HEK293 (cell line): Measurements from ENCODE around the gene TMEM187.

Source experiments
- BCL11B ChIP-seq: fragments of 450-650 bp; formaldehyde crosslinking; IDR thresholded peaks from 2 replicates; pipeline ENCODE4 v1.5.1; 2016; ENCODE audit warnings: low read depth, missing biosample characterization, missing genetic modification characterization
- GLIS1 ChIP-seq: fragments of 450-650 bp; formaldehyde crosslinking; IDR thresholded peaks from 2 replicates; pipeline ENCODE4 v1.5.1; 2016; ENCODE audit warnings: missing biosample characterization, missing genetic modification characterization
- HOXC10 ChIP-seq: sonication (generic); formaldehyde crosslinking; IDR thresholded peaks from 2 replicates; pipeline ENCODE4 v1.8.1; 2023; ENCODE audit warnings: mild to moderate bottlenecking, missing genetic modification reagents
- HOXD13 ChIP-seq: sonication (generic); formaldehyde crosslinking; IDR thresholded peaks from 2 replicates; pipeline ENCODE4 v1.8.0; 2022; ENCODE audit warnings: missing genetic modification reagents, borderline replicate concordance
- KLF16 ChIP-seq: fragments of 450-650 bp; formaldehyde crosslinking; IDR thresholded peaks from 2 replicates; pipeline ENCODE4 v1.5.1; 2017; ENCODE audit warnings: missing biosample characterization, missing genetic modification characterization
- KLF7 ChIP-seq: fragments of 450-650 bp; formaldehyde crosslinking; IDR thresholded peaks from 2 replicates; pipeline ENCODE4 v1.5.1; 2016; ENCODE audit warnings: missing biosample characterization, missing genetic modification characterization, borderline replicate concordance
- SETDB1 ChIP-seq: IDR thresholded peaks from one replicate; pipeline ENCODE4 v1.6.1; 2017; ENCODE audit warnings: mild to moderate bottlenecking, low read length, moderate library complexity, mixed read lengths; ENCODE audit not compliant: insufficient read length
- YY1 ChIP-seq: fragments of 450-650 bp; formaldehyde crosslinking; IDR thresholded peaks from 2 replicates; pipeline ENCODE4 v1.5.1; 2018; ENCODE audit warnings: missing biosample characterization, missing genetic modification characterization
- ZBTB17 ChIP-seq: fragments of 450-650 bp; formaldehyde crosslinking; IDR thresholded peaks from 2 replicates; pipeline ENCODE4 v1.5.1; 2016; ENCODE audit warnings: missing biosample characterization, missing genetic modification characterization
- ZBTB20 ChIP-seq: fragments of 450-650 bp; formaldehyde crosslinking; IDR thresholded peaks from 2 replicates; pipeline ENCODE4 v1.5.1; 2016; ENCODE audit warnings: missing biosample characterization, missing genetic modification characterization
- ZFHX2 ChIP-seq: fragments of 450-650 bp; formaldehyde crosslinking; conservative IDR thresholded peaks from 2 replicates; pipeline ENCODE4 v1.5.1; 2016; ENCODE audit warnings: missing biosample characterization, missing genetic modification characterization
- ZIC2 ChIP-seq: fragments of 450-650 bp; formaldehyde crosslinking; IDR thresholded peaks from 2 replicates; pipeline ENCODE4 v1.5.1; 2016; ENCODE audit warnings: missing biosample characterization, missing genetic modification characterization
- ZNF239 ChIP-seq: fragments of 450-650 bp; formaldehyde crosslinking; IDR thresholded peaks from 2 replicates; pipeline ENCODE4 v1.5.1; 2016; ENCODE audit warnings: missing biosample characterization, missing genetic modification characterization
- ZNF248 ChIP-seq: fragments of 450-650 bp; formaldehyde crosslinking; IDR thresholded peaks from 2 replicates; pipeline ENCODE4 v1.5.1; 2017; ENCODE audit warnings: missing biosample characterization, missing genetic modification characterization
- ZNF324 ChIP-seq: fragments of 450-650 bp; formaldehyde crosslinking; IDR thresholded peaks from 2 replicates; pipeline ENCODE4 v1.5.1; 2016; ENCODE audit warnings: missing biosample characterization, missing genetic modification characterization
- ZNF521 ChIP-seq: fragments of 450-650 bp; formaldehyde crosslinking; IDR thresholded peaks from 2 replicates; pipeline ENCODE4 v1.5.1; 2017; ENCODE audit warnings: missing biosample characterization, mild to moderate bottlenecking, missing genetic modification characterization
- ZNF549 ChIP-seq: fragments of 450-650 bp; IDR thresholded peaks from 2 replicates; pipeline ENCODE4 v1.5.1; 2018; ENCODE audit warnings: missing biosample characterization, missing genetic modification characterization, mild to moderate bottlenecking, inconsistent platforms, moderate library complexity
- ZNF629 ChIP-seq: fragments of 450-650 bp; formaldehyde crosslinking; IDR thresholded peaks from 2 replicates; pipeline ENCODE4 v1.5.1; 2017; ENCODE audit warnings: missing biosample characterization, missing genetic modification characterization
- ZNF677 ChIP-seq: fragments of 450-650 bp; IDR thresholded peaks from 2 replicates; pipeline ENCODE4 v1.5.0; 2018; ENCODE audit warnings: missing biosample characterization, mild to moderate bottlenecking, missing genetic modification characterization, moderate library complexity
- ZNF843 ChIP-seq: fragments of 450-650 bp; formaldehyde crosslinking; IDR thresholded peaks from 2 replicates; pipeline ENCODE4 v1.5.1; 2016; ENCODE audit warnings: missing biosample characterization, missing genetic modification characterization
- TF ChIP-seq, protein P1 (sequence below): fragments of 450-650 bp; formaldehyde crosslinking; IDR thresholded peaks from 2 replicates; pipeline ENCODE4 v1.5.1; 2017; ENCODE audit warnings: missing biosample characterization, missing genetic modification characterization
- TF ChIP-seq, protein P2 (sequence below): fragments of 450-650 bp; formaldehyde crosslinking; IDR thresholded peaks from 2 replicates; pipeline ENCODE4 v1.5.1; 2016; ENCODE audit warnings: missing biosample characterization, missing genetic modification characterization
- TF ChIP-seq, protein P3 (sequence below): IDR thresholded peaks from 2 replicates; pipeline ENCODE4 v1.6.1; 2011; ENCODE audit warnings: mild to moderate bottlenecking, low read depth, low read length, borderline replicate concordance
- TF ChIP-seq, protein P4 (sequence below): fragments of 450-650 bp; formaldehyde crosslinking; IDR thresholded peaks from 2 replicates; pipeline ENCODE4 v1.5.1; 2016; ENCODE audit warnings: missing biosample characterization, missing genetic modification characterization, borderline replicate concordance
- TF ChIP-seq, protein P5 (sequence below): fragments of 450-650 bp; formaldehyde crosslinking; optimal IDR thresholded peaks from 2 replicates; pipeline ENCODE3; 2016; ENCODE audit warnings: missing biosample characterization, mild to moderate bottlenecking, missing genetic modification characterization
- TF ChIP-seq, protein P6 (sequence below): fragments of 450-650 bp; formaldehyde crosslinking; IDR thresholded peaks from 2 replicates; pipeline ENCODE4 v1.5.1; 2016; ENCODE audit warnings: missing biosample characterization, missing genetic modification characterization
- TF ChIP-seq, protein P7 (sequence below): fragments of 450-650 bp; formaldehyde crosslinking; IDR thresholded peaks from 2 replicates; pipeline ENCODE4 v1.5.1; 2016; ENCODE audit warnings: missing biosample characterization, missing genetic modification characterization

TMEM187 gene

DNA sequence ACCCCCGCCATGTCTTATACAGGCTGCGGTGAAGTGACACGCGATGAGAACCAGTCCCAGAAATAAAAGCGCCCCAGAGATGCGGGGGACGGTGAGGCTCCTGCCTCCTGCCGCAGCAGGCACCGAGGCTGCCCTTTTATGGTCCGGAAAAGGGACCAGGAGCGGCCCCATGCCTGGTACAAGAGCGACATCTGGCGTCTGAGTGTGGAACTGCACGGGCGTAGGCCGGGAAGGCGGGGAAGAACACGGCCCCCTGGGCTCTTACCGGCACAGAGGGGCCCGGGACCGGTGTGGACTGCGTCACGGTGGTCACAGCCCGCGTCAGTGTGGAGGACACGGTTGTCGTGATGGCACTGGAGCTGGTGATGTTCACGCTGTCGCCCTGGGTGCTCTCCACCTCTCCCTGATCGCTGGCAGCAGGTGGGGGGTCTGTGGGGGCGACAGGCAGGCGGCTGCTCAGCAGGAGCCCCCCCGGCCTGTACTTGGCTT, 19.2 kb upstream of the TMEM187 start (continued):
- 0 out of 2 replicates have a peak, but pooled peaks have one; percentile 21 for TF ChIP-seq ZNF843 (tag by site-specific recombination)
- TF ChIP-seq ZNF239 (tag by site-specific recombination) = no peak
- peak; percentile 96 for TF ChIP-seq GLIS1 (tag by site-specific recombination)
- TF ChIP-seq, protein P1, sequence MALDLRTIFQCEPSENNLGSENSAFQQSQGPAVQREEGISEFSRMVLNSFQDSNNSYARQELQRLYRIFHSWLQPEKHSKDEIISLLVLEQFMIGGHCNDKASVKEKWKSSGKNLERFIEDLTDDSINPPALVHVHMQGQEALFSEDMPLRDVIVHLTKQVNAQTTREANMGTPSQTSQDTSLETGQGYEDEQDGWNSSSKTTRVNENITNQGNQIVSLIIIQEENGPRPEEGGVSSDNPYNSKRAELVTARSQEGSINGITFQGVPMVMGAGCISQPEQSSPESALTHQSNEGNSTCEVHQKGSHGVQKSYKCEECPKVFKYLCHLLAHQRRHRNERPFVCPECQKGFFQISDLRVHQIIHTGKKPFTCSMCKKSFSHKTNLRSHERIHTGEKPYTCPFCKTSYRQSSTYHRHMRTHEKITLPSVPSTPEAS (tag by site-specific recombination) = no peak
- TF ChIP-seq, protein P2, sequence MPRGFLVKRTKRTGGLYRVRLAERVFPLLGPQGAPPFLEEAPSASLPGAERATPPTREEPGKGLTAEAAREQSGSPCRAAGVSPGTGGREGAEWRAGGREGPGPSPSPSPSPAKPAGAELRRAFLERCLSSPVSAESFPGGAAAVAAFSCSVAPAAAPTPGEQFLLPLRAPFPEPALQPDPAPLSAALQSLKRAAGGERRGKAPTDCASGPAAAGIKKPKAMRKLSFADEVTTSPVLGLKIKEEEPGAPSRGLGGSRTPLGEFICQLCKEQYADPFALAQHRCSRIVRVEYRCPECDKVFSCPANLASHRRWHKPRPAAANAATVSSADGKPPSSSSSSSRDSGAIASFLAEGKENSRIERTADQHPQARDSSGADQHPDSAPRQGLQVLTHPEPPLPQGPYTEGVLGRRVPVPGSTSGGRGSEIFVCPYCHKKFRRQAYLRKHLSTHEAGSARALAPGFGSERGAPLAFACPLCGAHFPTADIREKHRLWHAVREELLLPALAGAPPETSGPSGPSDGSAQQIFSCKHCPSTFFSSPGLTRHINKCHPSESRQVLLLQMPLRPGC (tag by site-specific recombination) = no peak
- TF ChIP-seq ZFHX2 (tag by site-specific recombination) = peak; percentile 79
- TF ChIP-seq BCL11B (tag by site-specific recombination) = no peak
- TF ChIP-seq HOXC10 (CRISPR knock-in tag) = 0 out of 2 replicates have a peak, but pooled peaks have one; percentile 66
- TF ChIP-seq, protein P3, sequence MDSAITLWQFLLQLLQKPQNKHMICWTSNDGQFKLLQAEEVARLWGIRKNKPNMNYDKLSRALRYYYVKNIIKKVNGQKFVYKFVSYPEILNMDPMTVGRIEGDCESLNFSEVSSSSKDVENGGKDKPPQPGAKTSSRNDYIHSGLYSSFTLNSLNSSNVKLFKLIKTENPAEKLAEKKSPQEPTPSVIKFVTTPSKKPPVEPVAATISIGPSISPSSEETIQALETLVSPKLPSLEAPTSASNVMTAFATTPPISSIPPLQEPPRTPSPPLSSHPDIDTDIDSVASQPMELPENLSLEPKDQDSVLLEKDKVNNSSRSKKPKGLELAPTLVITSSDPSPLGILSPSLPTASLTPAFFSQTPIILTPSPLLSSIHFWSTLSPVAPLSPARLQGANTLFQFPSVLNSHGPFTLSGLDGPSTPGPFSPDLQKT = no peak
- TF ChIP-seq, protein P4, sequence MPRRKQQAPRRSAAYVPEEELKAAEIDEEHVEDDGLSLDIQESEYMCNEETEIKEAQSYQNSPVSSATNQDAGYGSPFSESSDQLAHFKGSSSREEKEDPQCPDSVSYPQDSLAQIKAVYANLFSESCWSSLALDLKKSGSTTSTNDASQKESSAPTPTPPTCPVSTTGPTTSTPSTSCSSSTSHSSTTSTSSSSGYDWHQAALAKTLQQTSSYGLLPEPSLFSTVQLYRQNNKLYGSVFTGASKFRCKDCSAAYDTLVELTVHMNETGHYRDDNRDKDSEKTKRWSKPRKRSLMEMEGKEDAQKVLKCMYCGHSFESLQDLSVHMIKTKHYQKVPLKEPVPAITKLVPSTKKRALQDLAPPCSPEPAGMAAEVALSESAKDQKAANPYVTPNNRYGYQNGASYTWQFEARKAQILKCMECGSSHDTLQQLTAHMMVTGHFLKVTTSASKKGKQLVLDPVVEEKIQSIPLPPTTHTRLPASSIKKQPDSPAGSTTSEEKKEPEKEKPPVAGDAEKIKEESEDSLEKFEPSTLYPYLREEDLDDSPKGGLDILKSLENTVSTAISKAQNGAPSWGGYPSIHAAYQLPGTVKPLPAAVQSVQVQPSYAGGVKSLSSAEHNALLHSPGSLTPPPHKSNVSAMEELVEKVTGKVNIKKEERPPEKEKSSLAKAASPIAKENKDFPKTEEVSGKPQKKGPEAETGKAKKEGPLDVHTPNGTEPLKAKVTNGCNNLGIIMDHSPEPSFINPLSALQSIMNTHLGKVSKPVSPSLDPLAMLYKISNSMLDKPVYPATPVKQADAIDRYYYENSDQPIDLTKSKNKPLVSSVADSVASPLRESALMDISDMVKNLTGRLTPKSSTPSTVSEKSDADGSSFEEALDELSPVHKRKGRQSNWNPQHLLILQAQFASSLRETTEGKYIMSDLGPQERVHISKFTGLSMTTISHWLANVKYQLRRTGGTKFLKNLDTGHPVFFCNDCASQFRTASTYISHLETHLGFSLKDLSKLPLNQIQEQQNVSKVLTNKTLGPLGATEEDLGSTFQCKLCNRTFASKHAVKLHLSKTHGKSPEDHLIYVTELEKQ (tag by site-specific recombination) = no peak
- TF ChIP-seq ZBTB20 = 0 out of 2 replicates have a peak, but pooled peaks have one; percentile 38
- no peak for TF ChIP-seq ZNF677 (tag by site-specific recombination)
- TF ChIP-seq SETDB1 = no peak
- TF ChIP-seq ZNF248 (tag by site-specific recombination) = no peak
- TF ChIP-seq, protein P5, sequence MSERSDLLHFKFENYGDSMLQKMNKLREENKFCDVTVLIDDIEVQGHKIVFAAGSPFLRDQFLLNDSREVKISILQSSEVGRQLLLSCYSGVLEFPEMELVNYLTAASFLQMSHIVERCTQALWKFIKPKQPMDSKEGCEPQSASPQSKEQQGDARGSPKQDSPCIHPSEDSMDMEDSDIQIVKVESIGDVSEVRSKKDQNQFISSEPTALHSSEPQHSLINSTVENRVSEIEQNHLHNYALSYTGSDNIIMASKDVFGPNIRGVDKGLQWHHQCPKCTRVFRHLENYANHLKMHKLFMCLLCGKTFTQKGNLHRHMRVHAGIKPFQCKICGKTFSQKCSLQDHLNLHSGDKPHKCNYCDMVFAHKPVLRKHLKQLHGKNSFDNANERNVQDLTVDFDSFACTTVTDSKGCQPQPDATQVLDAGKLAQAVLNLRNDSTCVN (tag by site-specific recombination) = peak; percentile 18
- TF ChIP-seq YY1 (tag by site-specific recombination) = no peak
- TF ChIP-seq KLF16 (tag by site-specific recombination) = no peak
- TF ChIP-seq ZBTB17 (tag by site-specific recombination) = 0 out of 2 replicates have a peak, but pooled peaks have one; percentile 36
- TF ChIP-seq ZNF324 (tag by site-specific recombination) = no peak
- TF ChIP-seq, protein P6, sequence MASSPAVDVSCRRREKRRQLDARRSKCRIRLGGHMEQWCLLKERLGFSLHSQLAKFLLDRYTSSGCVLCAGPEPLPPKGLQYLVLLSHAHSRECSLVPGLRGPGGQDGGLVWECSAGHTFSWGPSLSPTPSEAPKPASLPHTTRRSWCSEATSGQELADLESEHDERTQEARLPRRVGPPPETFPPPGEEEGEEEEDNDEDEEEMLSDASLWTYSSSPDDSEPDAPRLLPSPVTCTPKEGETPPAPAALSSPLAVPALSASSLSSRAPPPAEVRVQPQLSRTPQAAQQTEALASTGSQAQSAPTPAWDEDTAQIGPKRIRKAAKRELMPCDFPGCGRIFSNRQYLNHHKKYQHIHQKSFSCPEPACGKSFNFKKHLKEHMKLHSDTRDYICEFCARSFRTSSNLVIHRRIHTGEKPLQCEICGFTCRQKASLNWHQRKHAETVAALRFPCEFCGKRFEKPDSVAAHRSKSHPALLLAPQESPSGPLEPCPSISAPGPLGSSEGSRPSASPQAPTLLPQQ (tag by site-specific recombination) = peak; percentile 62
- peak; percentile 70 for TF ChIP-seq ZNF629 (tag by site-specific recombination)
- TF ChIP-seq ZNF549 = no peak
- TF ChIP-seq KLF7 (tag by site-specific recombination) = peak; percentile 93
- TF ChIP-seq HOXD13 = no peak
- TF ChIP-seq, protein P7, sequence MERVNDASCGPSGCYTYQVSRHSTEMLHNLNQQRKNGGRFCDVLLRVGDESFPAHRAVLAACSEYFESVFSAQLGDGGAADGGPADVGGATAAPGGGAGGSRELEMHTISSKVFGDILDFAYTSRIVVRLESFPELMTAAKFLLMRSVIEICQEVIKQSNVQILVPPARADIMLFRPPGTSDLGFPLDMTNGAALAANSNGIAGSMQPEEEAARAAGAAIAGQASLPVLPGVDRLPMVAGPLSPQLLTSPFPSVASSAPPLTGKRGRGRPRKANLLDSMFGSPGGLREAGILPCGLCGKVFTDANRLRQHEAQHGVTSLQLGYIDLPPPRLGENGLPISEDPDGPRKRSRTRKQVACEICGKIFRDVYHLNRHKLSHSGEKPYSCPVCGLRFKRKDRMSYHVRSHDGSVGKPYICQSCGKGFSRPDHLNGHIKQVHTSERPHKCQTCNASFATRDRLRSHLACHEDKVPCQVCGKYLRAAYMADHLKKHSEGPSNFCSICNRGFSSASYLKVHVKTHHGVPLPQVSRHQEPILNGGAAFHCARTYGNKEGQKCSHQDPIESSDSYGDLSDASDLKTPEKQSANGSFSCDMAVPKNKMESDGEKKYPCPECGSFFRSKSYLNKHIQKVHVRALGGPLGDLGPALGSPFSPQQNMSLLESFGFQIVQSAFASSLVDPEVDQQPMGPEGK (tag by site-specific recombination) = peak; percentile 92
- peak; percentile 73 for TF ChIP-seq ZIC2 (tag by site-specific recombination)
- no peak for TF ChIP-seq ZNF521
